IPS-20b (cell line): ENCODE measurements around the gene HAO2.

Source experiments
- H3K27ac ChIP-seq: one replicate; pipeline ENCODE4 v1.5.1; 2013; ENCODE audit warnings: low read length
- H3K27me3 ChIP-seq: 2 replicates; pipeline ENCODE4 v1.6.1; 2013; ENCODE audit warnings: mild to moderate bottlenecking, low read length, inconsistent platforms; ENCODE audit not compliant: insufficient read depth
- H3K36me3 ChIP-seq: 2 replicates; pipeline ENCODE4 v1.6.1; 2013; ENCODE audit warnings: low read depth, mild to moderate bottlenecking, inconsistent platforms, low read length, moderate library complexity; ENCODE audit not compliant: insufficient read depth
- H3K4me1 ChIP-seq: 2 replicates; pipeline ENCODE4 v1.6.1; 2013; ENCODE audit warnings: mild to moderate bottlenecking, control low read depth, inconsistent platforms, low read length, moderate library complexity; ENCODE audit not compliant: insufficient read depth
- H3K4me3 ChIP-seq: 2 replicates; pipeline ENCODE4 v1.5.1; 2013; ENCODE audit warnings: mild to moderate bottlenecking, low read length, inconsistent platforms
- H3K9ac ChIP-seq: 2 replicates; pipeline ENCODE4 v1.6.1; 2013; ENCODE audit warnings: low read depth, mild to moderate bottlenecking, inconsistent platforms, low read length, moderate library complexity
- H3K9me3 ChIP-seq: 2 replicates; pipeline ENCODE4 v1.6.1; 2013; ENCODE audit warnings: mild to moderate bottlenecking, low read depth, low read length, inconsistent platforms; ENCODE audit not compliant: insufficient read depth

The HAO2 gene

GRCh38 chr1:119385650-119386049, 17.1 kb downstream of the HAO2 start:
- peaks cover 11% of the 10 kb centered on the region for H3K4me1 ChIP-seq
- no peaks in the 10 kb centered on the region for H3K27me3 ChIP-seq
- H3K9ac ChIP-seq, result no peak overlapping the region
- no peaks in the 10 kb centered on the region for H3K36me3 ChIP-seq
- no peaks in the 10 kb centered on the region for H3K9me3 ChIP-seq
- no peak overlapping the region for H3K4me3 ChIP-seq
- H3K27ac ChIP-seq, result no peak overlapping the region

- H3K4me1 ChIP-seq, result peaks cover 11% of the 10 kb centered on the region
- H3K9ac ChIP-seq, result no peak overlapping the region
- H3K9me3 ChIP-seq, result no peaks in the 10 kb centered on the region
- no peak overlapping the region for H3K4me3 ChIP-seq
- no peak overlapping the region for H3K27ac ChIP-seq
- H3K27me3 ChIP-seq, result no peaks in the 10 kb centered on the region
- no peaks in the 10 kb centered on the region for H3K36me3 ChIP-seq
Measured at GRCh38 chr1:119387858-119388257, 19.3 kb downstream of the HAO2 start.

GRCh38 chr1:119388450-119388849, 19.9 kb downstream of the HAO2 start:
- Histone ChIP-seq H3K27ac (no peak overlapping the region), H3K9me3 (no peaks in the 10 kb centered on the region), H3K9ac (no peak overlapping the region), H3K36me3 (no peaks in the 10 kb centered on the region), H3K4me3 (no peak overlapping the region), H3K4me1 (peaks cover 11% of the 10 kb centered on the region), H3K27me3 (no peaks in the 10 kb centered on the region)

GRCh38 chr1:119390526-119390925, 21.9 kb downstream of the HAO2 start:
- no peaks in the 10 kb centered on the region for H3K36me3 ChIP-seq
- peaks cover 11% of the 10 kb centered on the region for H3K4me1 ChIP-seq
- H3K9ac ChIP-seq, result no peak overlapping the region
- H3K9me3 ChIP-seq, result no peaks in the 10 kb centered on the region
- no peak overlapping the region for H3K27ac ChIP-seq
- H3K27me3 ChIP-seq, result no peaks in the 10 kb centered on the region
- H3K4me3 ChIP-seq, result no peak overlapping the region

- Histone ChIP-seq H3K27me3 (no peaks in the 10 kb centered on the region), H3K4me3 (no peak overlapping the region), H3K4me1 (peaks cover 11% of the 10 kb centered on the region), H3K36me3 (no peaks in the 10 kb centered on the region), H3K9me3 (no peaks in the 10 kb centered on the region), H3K27ac (no peak overlapping the region), H3K9ac (no peak overlapping the region)
Measured at GRCh38 chr1:119391749-119392148, 23.2 kb downstream of the HAO2 start.

- Histone ChIP-seq H3K27ac (no peak overlapping the region), H3K27me3 (no peaks in the 10 kb centered on the region), H3K9me3 (no peaks in the 10 kb centered on the region), H3K4me3 (no peak overlapping the region), H3K4me1 (no peaks in the 10 kb centered on the region), H3K36me3 (no peaks in the 10 kb centered on the region), H3K9ac (no peak overlapping the region)
Measured at GRCh38 chr1:119394085-119394484, 25.5 kb downstream of the HAO2 start.

- Histone ChIP-seq H3K27me3 (no peaks in the 10 kb centered on the region), H3K27ac (no peak overlapping the region), H3K4me1 (no peaks in the 10 kb centered on the region), H3K9ac (no peak overlapping the region), H3K9me3 (no peaks in the 10 kb centered on the region), H3K4me3 (no peak overlapping the region), H3K36me3 (no peaks in the 10 kb centered on the region)
Measured at GRCh38 chr1:119396982-119397381, 28.4 kb downstream of the HAO2 start.

GRCh38 chr1:119397986-119398385, 29.4 kb downstream of the HAO2 start:
- no peak overlapping the region for H3K4me3 ChIP-seq
- H3K4me1 ChIP-seq, result no peaks in the 10 kb centered on the region
- no peak overlapping the region for H3K9ac ChIP-seq
- H3K27me3 ChIP-seq, result no peaks in the 10 kb centered on the region
- H3K36me3 ChIP-seq, result no peaks in the 10 kb centered on the region
- no peak overlapping the region for H3K27ac ChIP-seq
- H3K9me3 ChIP-seq, result no peaks in the 10 kb centered on the region

- H3K27me3 ChIP-seq, result no peaks in the 10 kb centered on the region
- no peak overlapping the region for H3K27ac ChIP-seq
- no peaks in the 10 kb centered on the region for H3K36me3 ChIP-seq
- no peaks in the 10 kb centered on the region; the same call in 1 of the 2 replicates for H3K9me3 ChIP-seq
- no peaks in the 10 kb centered on the region for H3K4me1 ChIP-seq
- H3K9ac ChIP-seq, result no peak overlapping the region
- H3K4me3 ChIP-seq, result no peak overlapping the region
Measured at GRCh38 chr1:119404736-119405135, 36.2 kb downstream of the HAO2 start.

- Histone ChIP-seq H3K9ac (no peak overlapping the region), H3K36me3 (no peaks in the 10 kb centered on the region), H3K27ac (no peak overlapping the region), H3K4me3 (no peak overlapping the region), H3K9me3 (no peaks in the 10 kb centered on the region; the same call in 1 of the 2 replicates), H3K27me3 (no peaks in the 10 kb centered on the region; the same call in 1 of the 2 replicates), H3K4me1 (no peaks in the 10 kb centered on the region)
Measured at GRCh38 chr1:119409731-119410130, 41.1 kb downstream of the HAO2 start.

- Histone ChIP-seq H3K27ac (no peak overlapping the region), H3K36me3 (no peaks in the 10 kb centered on the region), H3K9me3 (no peaks in the 10 kb centered on the region; the same call in 1 of the 2 replicates), H3K27me3 (no peaks in the 10 kb centered on the region; the same call in 1 of the 2 replicates), H3K4me3 (no peak overlapping the region), H3K9ac (no peak overlapping the region), H3K4me1 (no peaks in the 10 kb centered on the region)
Measured at GRCh38 chr1:119410961-119411360, 42.4 kb downstream of the HAO2 start.

- Histone ChIP-seq H3K27me3 (no peaks in the 10 kb centered on the region; the same call in 1 of the 2 replicates), H3K4me3 (no peak within 1 kb of the TSS), H3K36me3 (no peaks in the 10 kb centered on the region), H3K9me3 (no peaks in the 10 kb centered on the region), H3K27ac (no peak within 1 kb of the TSS), H3K9ac (no peak within 1 kb of the TSS), H3K4me1 (no peaks in the 10 kb centered on the region)
Measured at GRCh38 chr1:119414950-119415349, 46.4 kb downstream of the HAO2 start, which contains the start of gene HSD3B2. Gene HSD3B2, plus strand, starts transcription at chr1:119415150. Its CDS starts 270 bp downstream, at chr1:119415420.
